Tibial nerve (tissue), 4 donors: ENCODE data around the gene STX8. TPM values are rescaled to one million over a fixed set of nuclear protein-coding genes. Genes with fewer than 3 reads are reported as not detected.

Experiments used
- DNase-seq, 2 donors: peaks; one replicate each; pipeline ENCODE4 v3.0.0-alpha.2; 2019; ENCODE audit warnings: low spot score in 2 of 2
- H3K27ac ChIP-seq, 4 donors: fragments of 200-600 bp; sonication (generic) in 3 of 4; one replicate each; pipeline ENCODE4 v1.5.1; 2017 to 2019; ENCODE audit warnings: mild to moderate bottlenecking in 1 of 4
- H3K27me3 ChIP-seq, 2 donors: fragments of 200-600 bp; sonication (generic) in 1 of 2; one replicate each; pipeline versions ENCODE4 v1.5.1 to v1.6.0; 2017 to 2019
- H3K36me3 ChIP-seq, 3 donors: fragments of 200-600 bp; sonication (generic); one replicate each; pipeline ENCODE4 v1.5.1; 2018 to 2019
- H3K4me1 ChIP-seq, 4 donors: fragments of 200-600 bp; sonication (generic) in 3 of 4; one replicate each; pipeline ENCODE4 v1.5.1; 2017 to 2019
- H3K4me3 ChIP-seq, 4 donors: fragments of 200-600 bp; sonication (generic) in 3 of 4; one replicate each; pipeline ENCODE4 v1.5.1; 2017 to 2019; ENCODE audit warnings: mild to moderate bottlenecking in 1 of 4, moderate library complexity in 1 of 4
- H3K9me3 ChIP-seq, 4 donors: fragments of 200-600 bp; sonication (generic) in 3 of 4; one replicate each; pipeline ENCODE4 v1.5.1; 2017 to 2019
- CTCF ChIP-seq, 5 experiments: fragments of 200-600 bp in 3 of 5; fragments of 450-650 bp in 2 of 5; sonication (generic) in 3 of 5; IDR thresholded peaks; one replicate each; pipeline ENCODE4 v1.5.1; 2016 to 2019; ENCODE audit warnings: antibody characterized with exemption in 5 of 5, mild to moderate bottlenecking in 3 of 5, moderate library complexity in 2 of 5
- EP300 ChIP-seq, 2 donors: sonication (generic); formaldehyde crosslinking; IDR thresholded peaks; one replicate each; pipeline ENCODE4 v1.6.1; 2017; ENCODE audit warnings: antibody characterized with exemption in 2 of 2, mild to moderate bottlenecking in 1 of 2
- POLR2A ChIP-seq, 2 donors: fragments of 450-650 bp; IDR thresholded peaks; one replicate each; pipeline ENCODE4 v1.6.1; 2017; ENCODE audit warnings: antibody characterized with exemption in 2 of 2, mild to moderate bottlenecking in 2 of 2, moderate library complexity in 2 of 2
- WGBS, 2 donors: methylation state at CpG; one replicate each; pipeline ENCODE4 v1.1.5; 2018; 5-methylcytosine and 5-hydroxymethylcytosine counted together
- total RNA-seq, 4 donors: library from RNA; depleted of rRNA; stranded (reverse); fragments of >200 nt; gene quantifications; one replicate each; pipeline ENCODE4 v1.1.0, GENCODE V29; 2016

STX8 gene
- total RNA-seq, 4 donors from 2014 or later: 57.7 to 97.2 (median 69.1) TPM

DNA sequence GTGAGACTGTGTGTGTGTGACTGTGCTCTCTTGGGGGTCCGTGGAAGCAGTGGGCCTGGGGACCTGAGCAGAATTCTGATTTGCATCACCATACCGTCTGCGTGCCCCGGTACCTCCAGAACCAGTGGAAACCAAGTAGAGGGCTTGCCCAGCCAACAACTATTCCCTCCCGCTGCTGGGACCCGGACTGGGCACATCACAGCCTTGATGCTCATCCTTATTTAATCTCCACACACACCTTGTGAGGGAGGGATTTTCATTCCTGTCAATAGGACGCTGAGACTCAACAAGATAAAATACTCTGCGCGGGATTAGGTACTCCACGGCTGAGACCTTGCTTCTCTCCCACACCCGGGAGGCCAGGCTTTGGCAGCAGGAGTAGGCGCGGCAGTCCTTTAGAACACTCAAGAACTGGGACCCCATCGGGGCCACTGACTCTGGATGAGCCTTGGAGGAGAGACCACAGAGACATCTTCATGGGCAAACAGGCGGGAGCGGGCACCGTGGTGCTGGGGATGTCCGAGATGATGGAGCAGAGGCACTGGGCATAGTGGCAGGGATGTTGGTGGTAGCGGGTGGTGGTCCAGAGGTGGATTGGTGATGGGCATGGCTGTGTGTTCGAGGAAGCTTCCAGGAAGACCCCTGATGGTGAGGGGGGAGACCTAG is 346.3 kb downstream of the STX8 start:
- WGBS, 2 donors: 86 to 88% methylated on average over 17 to 20 of the region's 20 CpGs
- no peaks in the 10 kb centered on the region for H3K27me3 ChIP-seq
- peaks cover 0 to 10% (median 0%) of the 10 kb centered on the region in 4 donors for H3K4me1 ChIP-seq
- H3K4me3 ChIP-seq: no peak overlapping the region
- no peaks in the 10 kb centered on the region for H3K9me3 ChIP-seq
- TF ChIP-seq EP300 (IDR thresholded peaks at IDR 0.05) (no peak), POLR2A (IDR thresholded peaks at IDR 0.05) (no peak), CTCF (IDR thresholded peaks at IDR 0.05) (no peak)
- H3K27ac ChIP-seq: peak overlapping the region in 1 of 4 donors; percentile 25
- DNase-seq: no peak
- no peaks in the 10 kb centered on the region for H3K36me3 ChIP-seq

- Histone ChIP-seq H3K4me3 (no peak overlapping the region), H3K27ac (peak overlapping the region in 2 of 4 donors; percentile 70 to 76), H3K4me1 (peaks cover 0 to 10% (median 0%) of the 10 kb centered on the region in 4 donors), H3K36me3 (no peaks in the 10 kb centered on the region), H3K27me3 (no peaks in the 10 kb centered on the region), H3K9me3 (no peaks in the 10 kb centered on the region)
- 67 to 68% methylated on average over 16 of the region's 16 CpGs for WGBS, 2 donors
- DNase-seq: peak in 1 of 2 donors; percentile 54
- TF ChIP-seq EP300 (IDR thresholded peaks at IDR 0.05) (peak; percentile 68 to 78), CTCF (IDR thresholded peaks at IDR 0.05) (no peak)
These were observed 347.0 kb downstream of the STX8 start for GRCh38 chr17:9228408-9229159.

DNA sequence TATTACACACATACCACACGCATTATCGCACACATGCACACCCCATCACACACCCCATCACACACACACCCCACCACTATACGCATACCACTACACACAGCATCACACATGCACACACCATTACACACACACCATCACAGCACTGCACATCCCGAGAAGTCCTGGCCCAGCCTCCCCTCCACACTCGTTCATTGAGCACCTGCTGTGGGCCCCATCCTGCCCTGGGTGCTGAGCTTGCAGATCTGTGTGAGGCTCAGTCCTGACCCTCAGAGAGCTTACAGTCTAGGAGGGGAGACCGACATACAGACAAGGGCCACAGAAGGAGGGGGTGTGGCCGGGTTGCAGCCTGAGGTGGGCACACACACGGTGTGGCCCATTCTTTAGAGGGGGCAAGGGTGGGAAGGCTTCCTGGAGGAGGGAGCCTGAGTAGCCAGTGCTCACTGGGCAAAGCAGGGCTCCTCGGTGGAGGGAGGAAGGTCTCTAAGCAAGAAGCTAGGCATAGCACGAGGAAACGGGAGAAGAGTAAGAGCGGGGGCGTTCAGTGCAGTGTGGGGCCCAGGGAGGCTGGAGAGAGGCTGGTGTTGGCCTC is 347.7 kb downstream of the STX8 start:
- Histone ChIP-seq H3K9me3 (no peaks in the 10 kb centered on the region), H3K27me3 (no peaks in the 10 kb centered on the region), H3K4me3 (no peak overlapping the region), H3K27ac (peak overlapping the region in 2 of 4 donors; percentile 70 to 76), H3K36me3 (no peaks in the 10 kb centered on the region), H3K4me1 (peaks cover 0 to 10% (median 0%) of the 10 kb centered on the region in 4 donors)
- 82 to 83% methylated on average over 13 of the region's 13 CpGs for WGBS, 2 donors
- no peak for DNase-seq
- TF ChIP-seq POLR2A (IDR thresholded peaks at IDR 0.05) (no peak), CTCF (IDR thresholded peaks at IDR 0.05) (no peak), EP300 (IDR thresholded peaks at IDR 0.05) (no peak)

DNA sequence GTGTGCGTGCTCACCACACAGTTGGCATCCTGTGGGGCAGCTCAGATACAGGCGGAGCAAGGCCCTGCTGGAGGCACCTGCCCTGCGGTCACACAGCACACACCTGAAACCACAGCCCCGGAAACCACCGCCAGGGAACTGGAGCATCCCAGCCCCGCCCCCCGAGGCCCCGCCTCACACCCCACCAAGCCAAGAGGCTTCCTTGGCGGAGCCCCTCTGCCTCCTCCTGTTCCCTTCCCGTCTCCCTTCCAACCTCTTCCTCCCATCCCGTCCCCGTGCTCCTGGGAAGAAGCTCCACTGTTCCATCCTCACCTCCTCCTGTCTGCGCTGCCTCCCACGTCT is 348.9 kb downstream of the STX8 start:
- Histone ChIP-seq H3K36me3 (no peaks in the 10 kb centered on the region), H3K4me3 (no peak overlapping the region), H3K27me3 (no peaks in the 10 kb centered on the region), H3K9me3 (no peaks in the 10 kb centered on the region), H3K27ac (no peak overlapping the region), H3K4me1 (peaks cover 0 to 10% (median 0%) of the 10 kb centered on the region in 4 donors)
- TF ChIP-seq EP300 (IDR thresholded peaks at IDR 0.05): no peak
- TF ChIP-seq CTCF (IDR thresholded peaks at IDR 0.05): no peak
- TF ChIP-seq POLR2A (IDR thresholded peaks at IDR 0.05): no peak
- no peak for DNase-seq
- 78 to 80% methylated on average over 14 of the region's 14 CpGs for WGBS, 2 donors
